TTC549 (cell line): Measurements from ENCODE around the gene EDDM3A.
"Not testable (repeated sequence)": the region's sequence is repeated elsewhere in the genome, so short reads cannot be mapped to it uniquely, and the experiment has no call there.

ENCODE experiments used
- FAIRE-seq: peaks from 2 replicates; lab custom pipeline; 2012; peaks lifted over from hg19 to GRCh38; lab: Jason Lieb, UNC

Gene EDDM3A

GRCh38 chr14:20745571-20746358, at the start of gene EDDM3A:
Gene EDDM3A, plus strand, starts transcription at chr14:20745887. Its CDS starts 1,694 bp downstream, at chr14:20747581.
- FAIRE-seq: no peak

- no peak for FAIRE-seq
Observed at GRCh38 chr14:20696764-20697163, 48.9 kb upstream of the EDDM3A start.

GRCh38 chr14:20697273-20698017, 48.2 kb upstream of the EDDM3A start:
- peak; percentile 13 for FAIRE-seq

GRCh38 chr14:20698018-20698329, 47.7 kb upstream of the EDDM3A start:
- FAIRE-seq: no peak

GRCh38 chr14:20698934-20699333, 46.8 kb upstream of the EDDM3A start:
- FAIRE-seq: no peak

GRCh38 chr14:20699931-20700330, 45.8 kb upstream of the EDDM3A start:
- no peak for FAIRE-seq

GRCh38 chr14:20700965-20701364, 44.7 kb upstream of the EDDM3A start:
- not testable (repeated sequence) for FAIRE-seq

- FAIRE-seq: no peak
Observed at GRCh38 chr14:20706657-20707355, 38.9 kb upstream of the EDDM3A start.

GRCh38 chr14:20707622-20708021, 38.1 kb upstream of the EDDM3A start:
- FAIRE-seq: no peak

GRCh38 chr14:20711261-20711660, 34.4 kb upstream of the EDDM3A start:
- no peak for FAIRE-seq

- no peak for FAIRE-seq
Observed at GRCh38 chr14:20711685-20712084, 34.0 kb upstream of the EDDM3A start.

GRCh38 chr14:20712904-20713303, 32.8 kb upstream of the EDDM3A start:
- FAIRE-seq: no peak

- no peak for FAIRE-seq
Observed at GRCh38 chr14:20714593-20715250, 31.0 kb upstream of the EDDM3A start.

GRCh38 chr14:20719777-20720176, 25.9 kb upstream of the EDDM3A start:
- FAIRE-seq: no peak

- FAIRE-seq: no peak
Observed at GRCh38 chr14:20720741-20721140, 24.9 kb upstream of the EDDM3A start.

- no peak for FAIRE-seq
Observed at GRCh38 chr14:20722016-20722415, 23.7 kb upstream of the EDDM3A start.

GRCh38 chr14:20723488-20723887, 22.2 kb upstream of the EDDM3A start:
- no peak for FAIRE-seq

- not testable (repeated sequence) for FAIRE-seq
Observed at GRCh38 chr14:20726121-20726520, 19.6 kb upstream of the EDDM3A start.

GRCh38 chr14:20726531-20726930, 19.2 kb upstream of the EDDM3A start:
- no peak for FAIRE-seq

- FAIRE-seq: no peak
Observed at GRCh38 chr14:20730891-20731290, 14.8 kb upstream of the EDDM3A start.

- FAIRE-seq: no peak
Observed at GRCh38 chr14:20732477-20732876, 13.2 kb upstream of the EDDM3A start.

GRCh38 chr14:20732979-20733635, 12.6 kb upstream of the EDDM3A start:
- FAIRE-seq: no peak
